GM21528 (cell line): ENCODE measurements around the gene XRCC5.

Source experiments
- ATAC-seq: cut with Tn5 transposase; IDR thresholded peaks from one replicate; pipeline ENCODE4 v1.9.1; 2021; ENCODE audit warnings: mild to moderate bottlenecking, moderate library complexity; ENCODE audit not compliant: unreplicated experiment, low FRiP score

XRCC5 gene

DNA sequence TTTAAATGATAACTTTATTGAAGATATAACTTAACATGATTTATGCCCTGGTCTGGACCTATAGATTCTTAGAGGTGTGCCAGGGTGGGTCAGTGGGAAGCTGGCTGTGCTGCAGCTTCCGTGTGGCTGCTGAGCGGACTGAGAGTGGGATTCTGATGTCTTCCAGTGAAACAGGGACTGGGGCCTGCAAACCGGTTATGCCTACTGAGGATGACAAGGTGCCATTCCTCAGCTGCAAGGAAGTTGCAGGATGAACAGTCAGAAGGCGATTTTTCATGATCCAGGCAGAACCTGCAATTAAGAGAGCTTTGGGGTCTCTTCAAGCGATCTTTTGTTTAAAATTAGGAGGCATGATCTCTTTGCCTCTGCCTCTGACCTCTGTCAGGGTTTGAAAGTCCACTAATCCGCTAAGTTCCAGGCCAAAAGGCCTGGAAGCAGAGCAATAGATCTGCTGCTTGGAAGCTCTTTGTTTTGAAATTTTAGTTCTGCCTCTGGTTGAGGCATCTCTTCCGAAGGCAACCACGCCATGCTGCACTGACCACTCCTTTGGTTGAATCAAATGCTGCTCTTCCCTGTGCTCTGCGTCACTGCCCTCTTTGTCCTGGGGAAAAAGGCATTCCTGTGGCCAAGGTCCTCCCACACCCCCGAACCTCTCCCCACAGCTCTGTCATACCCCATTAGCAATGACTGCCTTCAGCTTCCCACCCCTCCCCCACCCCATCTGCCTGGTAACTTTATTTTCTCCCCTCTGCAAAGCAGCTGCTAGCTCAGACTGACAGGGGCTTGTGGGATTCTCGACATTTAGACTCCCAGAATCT is 25.5 kb upstream of the XRCC5 start:
- ATAC-seq = no peak

DNA sequence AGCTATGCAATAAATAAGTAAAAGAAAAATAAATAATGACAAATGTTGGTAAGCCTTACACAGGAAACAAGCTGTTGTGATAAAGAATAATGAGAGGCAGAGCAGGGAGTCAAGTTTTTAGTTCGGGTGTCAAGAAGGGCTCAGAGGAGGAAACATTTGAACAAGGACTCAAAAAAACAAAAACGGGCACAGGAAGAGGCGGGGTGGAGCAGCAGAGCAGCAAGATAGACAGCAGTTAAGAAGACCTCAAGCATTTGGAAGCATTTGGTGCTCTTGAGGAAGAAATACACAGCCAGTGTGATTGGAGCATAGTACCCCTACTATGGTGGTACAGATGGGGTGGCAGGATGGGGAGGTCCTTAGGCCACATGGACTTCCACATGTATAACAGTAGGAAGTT is 24.6 kb upstream of the XRCC5 start:
- no peak for ATAC-seq

DNA sequence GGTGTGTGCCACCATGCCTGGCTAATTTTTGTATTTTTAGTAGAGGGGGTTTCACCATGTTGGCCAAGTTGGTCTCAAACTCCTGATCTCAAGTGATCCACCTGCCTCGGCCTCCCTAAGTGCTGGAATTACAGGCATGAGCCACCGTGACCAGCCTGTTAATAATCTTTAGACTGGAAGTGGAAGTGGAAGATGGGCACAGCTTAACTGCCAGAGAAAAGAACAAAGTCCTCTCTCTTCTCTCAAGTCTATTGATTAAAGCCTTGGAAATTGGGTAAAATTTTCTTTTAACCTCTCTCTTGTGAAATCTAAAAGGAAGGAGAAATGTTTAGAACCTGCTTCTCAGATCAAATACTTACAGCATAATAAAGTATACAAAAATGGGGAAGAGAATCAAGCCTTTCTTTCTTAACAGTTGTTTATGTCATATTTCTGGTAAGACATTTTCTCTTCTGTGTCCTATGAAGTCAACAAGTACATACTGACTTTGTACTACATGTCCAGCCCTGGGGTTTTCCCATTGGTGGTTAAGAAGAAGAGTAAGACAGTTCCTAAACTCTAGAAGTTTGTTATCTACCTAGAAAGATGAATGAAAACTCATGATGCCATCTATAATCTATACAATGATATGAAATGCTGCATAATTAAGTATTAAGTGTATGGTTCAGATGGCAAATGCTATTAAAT is 22.8 kb upstream of the XRCC5 start:
- ATAC-seq = no peak

DNA sequence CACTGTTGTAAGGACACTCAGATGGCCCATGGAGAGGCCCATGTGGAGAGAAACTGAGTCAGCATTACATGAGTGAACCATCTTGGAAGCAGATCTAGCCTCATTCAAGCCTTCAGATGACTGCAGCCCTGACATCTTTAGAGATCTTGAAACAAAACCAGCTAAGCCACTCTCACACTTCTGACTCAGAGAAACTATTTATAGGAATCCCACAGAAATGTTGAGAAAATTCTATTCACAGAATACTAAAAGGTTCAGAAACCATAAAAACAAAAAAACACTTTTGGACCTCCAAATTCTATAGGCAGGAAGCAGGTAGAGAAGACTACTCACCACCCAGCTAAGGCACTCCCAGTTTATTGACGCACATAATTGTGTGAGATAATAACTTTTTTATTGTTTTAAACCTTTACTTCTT is 18.8 kb upstream of the XRCC5 start:
- no peak for ATAC-seq

DNA sequence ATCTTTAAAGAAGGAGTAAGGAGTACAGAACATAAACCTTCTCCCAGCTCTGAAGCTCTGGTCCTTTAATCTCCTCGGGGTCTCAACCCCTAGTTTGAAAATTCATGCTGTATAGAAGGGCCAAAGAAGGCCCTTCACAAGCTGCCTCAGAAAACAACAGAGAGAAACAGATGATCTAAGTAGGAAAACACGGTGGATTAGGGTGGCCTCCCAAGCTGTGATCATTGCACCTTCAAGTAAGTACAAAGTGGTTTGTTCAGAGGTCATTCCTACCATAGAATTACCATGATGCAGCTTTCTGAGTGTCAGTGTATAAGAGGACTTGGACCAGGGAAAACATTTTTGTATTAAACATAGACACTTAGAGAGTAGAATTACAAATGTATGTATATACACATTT is 16.5 kb upstream of the XRCC5 start:
- no peak for ATAC-seq

DNA sequence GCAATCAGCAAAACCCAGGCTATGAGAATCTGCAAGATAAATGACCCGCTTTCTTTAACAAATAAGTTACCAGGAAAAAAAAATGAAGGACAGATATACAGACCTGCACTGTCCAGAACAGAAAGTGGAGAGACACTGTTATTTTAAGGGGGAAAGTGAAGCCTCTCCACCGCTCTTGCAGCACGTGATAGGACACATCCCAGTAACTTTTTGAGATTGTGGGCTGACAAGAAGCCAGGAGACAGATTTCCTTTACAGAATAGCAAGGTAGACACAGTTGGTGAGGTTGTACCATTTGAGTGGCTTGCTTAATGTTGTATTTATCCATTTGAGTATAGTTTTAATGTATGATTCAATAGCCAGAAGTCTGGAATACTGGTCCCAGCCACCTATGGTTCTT is 14.4 kb upstream of the XRCC5 start:
- ATAC-seq = no peak

- ATAC-seq = no peak
These were observed 10.5 kb upstream of the XRCC5 start for GRCh38 chr2:216098421-216099334.

DNA sequence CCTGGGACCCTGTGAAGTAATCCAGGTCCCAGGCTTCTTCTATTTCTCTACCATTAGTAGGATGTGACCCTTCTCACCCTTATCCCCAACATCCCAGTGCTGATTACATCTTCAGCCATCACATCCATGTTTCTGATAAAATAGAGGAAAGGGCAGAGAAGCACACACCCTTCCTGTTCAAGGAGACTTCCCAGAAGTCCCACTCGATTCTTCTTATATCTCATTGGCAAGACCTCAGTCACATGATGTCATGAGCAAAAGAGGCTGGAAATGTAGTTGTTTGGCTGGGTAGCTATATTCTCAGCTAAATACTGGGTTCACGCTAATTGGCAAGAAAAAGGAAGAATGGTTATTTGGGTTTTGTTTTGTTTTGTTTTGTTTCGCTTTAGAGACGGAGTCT is 8.0 kb upstream of the XRCC5 start:
- no peak for ATAC-seq

DNA sequence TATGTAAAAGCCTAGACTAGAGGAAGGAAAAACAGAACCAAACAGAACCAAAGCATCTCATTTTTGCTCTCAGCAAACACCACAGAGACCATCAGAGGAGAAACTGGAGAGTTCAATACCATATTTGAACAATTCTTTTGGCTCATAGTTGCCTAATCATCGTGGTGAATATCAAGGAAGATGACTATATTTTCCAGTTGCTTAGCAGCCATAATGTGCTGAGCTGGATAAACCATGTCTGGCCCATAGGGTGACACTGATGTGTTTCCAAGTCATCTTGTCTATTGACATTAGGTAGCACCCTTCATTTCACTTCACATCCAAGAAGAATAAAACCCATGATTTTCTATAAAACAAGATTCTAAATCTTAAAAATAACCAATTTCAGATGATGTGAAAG is 5.9 kb upstream of the XRCC5 start:
- ATAC-seq = no peak

GRCh38 chr2:216104691-216105090 is 4.5 kb upstream of the XRCC5 start:
- no peak for ATAC-seq

DNA sequence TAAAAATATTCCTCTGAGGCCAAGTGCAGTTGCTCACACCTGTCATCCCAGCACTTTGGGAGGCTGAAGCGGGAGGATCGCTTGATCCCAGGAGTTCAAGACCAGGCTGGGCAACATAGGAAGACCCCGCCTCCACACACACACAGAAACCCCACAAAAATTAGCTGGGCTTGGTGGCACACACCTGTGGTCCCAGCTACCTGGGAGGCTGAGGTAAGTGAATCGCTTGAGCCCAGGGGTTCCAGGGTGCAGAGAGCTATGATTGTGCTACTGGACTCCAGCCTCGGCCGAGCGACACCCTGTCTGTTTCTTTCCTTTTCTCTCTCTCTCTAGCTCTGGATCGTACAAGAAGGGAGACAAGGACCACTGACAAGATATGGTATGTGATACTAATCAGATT is 1.8 kb upstream of the XRCC5 start:
- ATAC-seq = no peak

- no peak for ATAC-seq
These were observed 1.4 kb upstream of the XRCC5 start for GRCh38 chr2:216107760-216108159.

GRCh38 chr2:216108310-216108966 is 710 bp upstream of the XRCC5 start:
- no peak for ATAC-seq

DNA sequence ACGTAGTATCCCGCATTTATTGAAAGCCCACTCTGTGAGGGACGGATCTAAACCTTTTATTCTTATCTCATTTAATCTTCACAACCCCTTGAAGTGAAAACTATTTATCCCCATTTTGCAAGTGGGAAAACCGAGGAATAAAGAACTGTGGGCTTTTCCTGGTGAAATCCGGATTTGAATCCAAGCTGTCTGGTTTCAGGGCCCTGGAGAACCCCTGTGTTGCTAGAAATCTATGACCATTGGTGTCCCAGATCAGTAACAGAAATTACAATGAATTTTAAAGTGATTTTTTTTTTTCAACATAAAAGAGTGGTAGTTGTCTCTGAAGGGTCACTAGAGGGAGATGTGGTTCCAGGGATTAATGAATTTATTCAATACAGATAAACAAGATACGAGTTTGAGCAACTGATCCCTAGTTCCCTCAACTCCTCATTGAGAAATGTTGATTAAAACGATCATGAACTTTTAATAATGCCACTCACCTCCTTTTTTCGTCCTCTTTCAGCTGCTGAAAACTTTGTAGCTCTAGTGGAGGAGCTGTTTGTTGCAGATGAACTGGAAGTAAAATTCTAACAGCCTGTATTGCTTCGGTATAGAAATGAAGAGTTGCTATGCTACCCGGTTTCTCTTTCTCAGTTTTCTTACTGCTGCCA is 940 bp downstream of the XRCC5 start:
- no peak for ATAC-seq

- no peak for ATAC-seq
These were observed 1.5 kb downstream of the XRCC5 start for GRCh38 chr2:216110620-216111019.

GRCh38 chr2:216111122-216111521 is 2.0 kb downstream of the XRCC5 start:
- ATAC-seq = no peak

GRCh38 chr2:216112926-216113325 is 3.8 kb downstream of the XRCC5 start:
- no peak for ATAC-seq

GRCh38 chr2:216113572-216113971 is 4.4 kb downstream of the XRCC5 start:
- ATAC-seq = peak; percentile 69

DNA sequence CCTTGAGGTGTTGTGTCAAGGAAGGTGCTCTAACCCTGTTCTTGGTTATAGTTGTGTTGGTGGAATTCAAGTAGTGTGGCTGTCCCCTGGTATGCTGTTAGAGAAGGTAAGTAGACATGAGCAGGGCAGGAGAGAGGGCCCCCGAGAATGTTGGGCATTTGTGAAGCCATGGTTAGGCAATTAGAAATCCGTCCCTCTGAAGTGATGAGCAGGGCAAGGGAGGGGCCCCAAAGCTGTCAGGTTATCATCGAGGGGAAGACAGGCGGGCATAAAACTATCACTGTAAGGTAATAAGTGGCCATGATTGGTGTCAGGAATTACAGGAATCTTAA is 5.2 kb downstream of the XRCC5 start:
- ATAC-seq = peak; percentile 2
